Smooth muscle cell (in vitro differentiated cells): Measurements from ENCODE around the gene FLT3. TPM values are rescaled to one million over a fixed set of nuclear protein-coding genes. Genes with fewer than 3 reads are reported as not detected.

Source experiments
- DNase-seq: peaks from one replicate; lab custom pipeline; 2025; ENCODE audit not compliant: unreplicated experiment; lab: John Stamatoyannopoulos, UW
- H2AFZ ChIP-seq: fragments of 200-600 bp; sonication (generic); 2 replicates; pipeline ENCODE4 v1.6.0; 2016; ENCODE audit warnings: antibody characterized with exemption, low read depth, mild to moderate bottlenecking
- H3F3A ChIP-seq: fragments of 200-600 bp; sonication (generic); 2 replicates; pipeline ENCODE4 v1.6.0; 2017; ENCODE audit warnings: antibody characterized with exemption, low read depth
- H3K27ac ChIP-seq: fragments of 200-600 bp; sonication (generic); 2 replicates; pipeline ENCODE4 v1.5.1; 2016; ENCODE audit warnings: low read depth, mild to moderate bottlenecking
- H3K27me3 ChIP-seq: fragments of 200-600 bp; sonication (generic); 2 replicates; pipeline ENCODE4 v1.6.1; 2016; ENCODE audit warnings: low read depth, mild to moderate bottlenecking
- H3K36me3 ChIP-seq: fragments of 200-600 bp; sonication (generic); 2 replicates; pipeline ENCODE4 v1.5.1; 2016; ENCODE audit warnings: low read depth
- H3K4me1 ChIP-seq: fragments of 200-600 bp; sonication (generic); 2 replicates; pipeline ENCODE4 v1.5.1; 2016; ENCODE audit warnings: low read depth
- H3K4me2 ChIP-seq: fragments of 200-600 bp; sonication (generic); 2 replicates; pipeline ENCODE4 v1.6.0; 2016; ENCODE audit warnings: mild to moderate bottlenecking
- H3K4me3 ChIP-seq: fragments of 200-600 bp; sonication (generic); 2 replicates; pipeline ENCODE4 v1.5.1; 2016; ENCODE audit warnings: mild to moderate bottlenecking
- H3K79me2 ChIP-seq: fragments of 200-600 bp; sonication (generic); 2 replicates; pipeline ENCODE4 v1.6.0; 2016; ENCODE audit warnings: low read depth, mild to moderate bottlenecking
- H3K9ac ChIP-seq: fragments of 200-600 bp; sonication (generic); 2 replicates; pipeline ENCODE4 v1.6.0; 2016; ENCODE audit warnings: low read depth
- H3K9me3 ChIP-seq: fragments of 200-600 bp; sonication (generic); replicated peaks from 2 replicates; pipeline ENCODE4 v1.5.1; 2016; ENCODE audit warnings: low read depth
- H4K20me1 ChIP-seq: fragments of 200-600 bp; sonication (generic); 2 replicates; pipeline ENCODE4 v1.6.0; 2016; ENCODE audit warnings: low read depth
- WGBS: methylation state at CpG from one replicate; pipeline ENCODE4 v1.1.7; 2016; ENCODE audit warnings: low lambda C conversion rate; 5-methylcytosine and 5-hydroxymethylcytosine counted together
- polyA plus RNA-seq: library from polyadenylated mRNA; unstranded; fragments of >200 nt; fragmentation: Nextera tagmentation; extraction: Ambion mirVana; gene quantifications from 2 replicates; pipeline ENCODE4 v1.2.1, GENCODE V29; 2016
- total RNA-seq: library from RNA; depleted of rRNA; stranded (reverse); fragments of >200 nt; gene quantifications from 2 replicates; pipeline ENCODE4 v1.2.3, GENCODE V29; 2014
- TF ChIP-seq, protein P1 (sequence below): fragments of 200-600 bp; sonication (generic); IDR thresholded peaks from 2 replicates; pipeline ENCODE4 v1.5.1; 2017; ENCODE audit warnings: borderline replicate concordance, mild to moderate bottlenecking, antibody characterized with exemption; ENCODE audit not compliant: insufficient read depth, poor library complexity, severe bottlenecking

The FLT3 gene
- total and polyA plus RNA-seq, 2 experiments from 2014 or later: not detected

DNA sequence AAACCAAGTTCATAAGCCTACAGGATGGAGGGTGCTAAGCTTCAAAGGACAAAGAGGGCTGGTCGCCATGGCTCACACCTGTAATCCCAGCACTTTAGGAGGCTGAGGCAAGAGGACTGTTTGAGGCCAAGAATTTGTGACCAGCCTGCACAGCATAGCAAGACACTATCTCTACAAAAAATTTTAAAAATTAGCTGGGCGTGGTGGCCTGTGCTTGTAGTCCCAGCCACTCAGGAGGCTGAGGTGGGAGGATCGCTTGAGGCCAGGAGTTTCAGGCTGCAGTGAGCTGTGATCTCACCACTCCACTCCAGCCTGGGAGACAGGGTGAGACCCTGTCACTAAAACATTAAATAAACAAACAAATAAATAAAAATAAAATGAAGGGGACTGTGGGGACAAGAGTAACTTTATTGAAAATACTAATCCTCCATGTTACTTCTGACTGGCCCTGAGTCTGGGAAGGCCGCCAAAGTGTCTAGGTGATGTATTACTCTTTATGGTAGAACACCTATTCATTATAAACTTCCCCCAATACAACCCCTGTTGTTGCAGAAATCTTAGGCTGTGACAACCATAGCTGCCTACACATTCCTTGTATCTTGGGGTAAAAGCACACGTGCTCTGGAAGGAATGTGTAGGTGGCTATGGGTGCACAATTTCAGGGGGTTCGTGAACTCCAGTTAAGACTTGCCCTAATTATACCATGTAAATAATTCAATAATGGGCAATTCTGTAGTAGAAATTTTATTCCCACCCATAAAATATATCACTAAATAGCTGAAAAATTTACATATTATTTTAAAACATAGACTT, 97.3 kb downstream of the FLT3 start:
- WGBS: 91% methylated on average over 6 of the region's 6 CpGs
- Histone ChIP-seq H2AFZ (no peak overlapping the region), H3K36me3 (no peaks in the 10 kb centered on the region), H3K27me3 (no peaks in the 10 kb centered on the region), H3K4me3 (no peak overlapping the region), H3K27ac (no peak overlapping the region), H3K79me2 (no peaks in the 10 kb centered on the region), H4K20me1 (no peaks in the 10 kb centered on the region), H3K9me3 (no peaks in the 10 kb centered on the region), H3K9ac (no peak overlapping the region), H3K4me2 (no peak overlapping the region), H3K4me1 (no peaks in the 10 kb centered on the region), H3F3A (no peaks in the 10 kb centered on the region)
- no peak for DNase-seq
- TF ChIP-seq, protein P1, sequence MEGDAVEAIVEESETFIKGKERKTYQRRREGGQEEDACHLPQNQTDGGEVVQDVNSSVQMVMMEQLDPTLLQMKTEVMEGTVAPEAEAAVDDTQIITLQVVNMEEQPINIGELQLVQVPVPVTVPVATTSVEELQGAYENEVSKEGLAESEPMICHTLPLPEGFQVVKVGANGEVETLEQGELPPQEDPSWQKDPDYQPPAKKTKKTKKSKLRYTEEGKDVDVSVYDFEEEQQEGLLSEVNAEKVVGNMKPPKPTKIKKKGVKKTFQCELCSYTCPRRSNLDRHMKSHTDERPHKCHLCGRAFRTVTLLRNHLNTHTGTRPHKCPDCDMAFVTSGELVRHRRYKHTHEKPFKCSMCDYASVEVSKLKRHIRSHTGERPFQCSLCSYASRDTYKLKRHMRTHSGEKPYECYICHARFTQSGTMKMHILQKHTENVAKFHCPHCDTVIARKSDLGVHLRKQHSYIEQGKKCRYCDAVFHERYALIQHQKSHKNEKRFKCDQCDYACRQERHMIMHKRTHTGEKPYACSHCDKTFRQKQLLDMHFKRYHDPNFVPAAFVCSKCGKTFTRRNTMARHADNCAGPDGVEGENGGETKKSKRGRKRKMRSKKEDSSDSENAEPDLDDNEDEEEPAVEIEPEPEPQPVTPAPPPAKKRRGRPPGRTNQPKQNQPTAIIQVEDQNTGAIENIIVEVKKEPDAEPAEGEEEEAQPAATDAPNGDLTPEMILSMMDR: no peak

DNA sequence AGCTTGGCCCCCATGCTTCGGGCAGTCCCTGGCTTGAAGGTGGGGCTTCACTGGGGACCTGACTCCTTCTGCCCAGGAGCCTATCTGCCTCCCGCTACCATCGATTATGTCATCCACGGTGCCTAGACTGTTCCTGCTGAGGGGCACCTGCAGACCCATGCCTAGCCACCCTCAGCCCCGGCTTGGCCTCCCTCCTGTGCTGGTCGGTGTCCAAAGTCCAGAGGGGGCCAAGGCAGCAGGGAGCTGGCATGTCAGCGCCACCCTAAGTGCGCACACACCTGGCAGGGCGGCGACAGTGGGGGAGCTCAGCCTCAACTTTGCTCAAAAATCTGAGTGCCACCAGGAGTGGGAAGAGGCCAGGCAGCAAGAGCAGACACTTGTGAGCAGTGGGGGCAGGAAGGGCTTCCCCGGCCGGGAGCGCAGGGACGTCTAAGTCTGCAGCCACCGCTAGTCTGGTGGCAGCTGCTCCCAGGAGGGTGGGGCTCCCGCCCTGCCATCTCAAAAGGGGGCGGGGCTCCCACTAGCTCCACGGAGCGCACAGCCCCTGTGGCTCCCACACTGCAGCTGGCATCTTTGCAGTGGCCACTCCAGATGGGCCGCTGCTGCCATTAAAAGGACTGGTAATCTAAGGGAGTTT, 98.4 kb downstream of the FLT3 start:
- Histone ChIP-seq H3K9me3 (no peaks in the 10 kb centered on the region), H3F3A (no peaks in the 10 kb centered on the region), H3K79me2 (no peaks in the 10 kb centered on the region), H3K4me1 (no peaks in the 10 kb centered on the region), H3K4me3 (no peak overlapping the region), H4K20me1 (no peaks in the 10 kb centered on the region), H3K27ac (no peak overlapping the region), H3K27me3 (no peaks in the 10 kb centered on the region), H3K4me2 (no peak overlapping the region), H3K9ac (no peak overlapping the region), H2AFZ (no peak overlapping the region), H3K36me3 (no peaks in the 10 kb centered on the region)
- 85% methylated on average over 20 of the region's 20 CpGs for WGBS
- TF ChIP-seq, protein P1: no peak
- DNase-seq: no peak

DNA sequence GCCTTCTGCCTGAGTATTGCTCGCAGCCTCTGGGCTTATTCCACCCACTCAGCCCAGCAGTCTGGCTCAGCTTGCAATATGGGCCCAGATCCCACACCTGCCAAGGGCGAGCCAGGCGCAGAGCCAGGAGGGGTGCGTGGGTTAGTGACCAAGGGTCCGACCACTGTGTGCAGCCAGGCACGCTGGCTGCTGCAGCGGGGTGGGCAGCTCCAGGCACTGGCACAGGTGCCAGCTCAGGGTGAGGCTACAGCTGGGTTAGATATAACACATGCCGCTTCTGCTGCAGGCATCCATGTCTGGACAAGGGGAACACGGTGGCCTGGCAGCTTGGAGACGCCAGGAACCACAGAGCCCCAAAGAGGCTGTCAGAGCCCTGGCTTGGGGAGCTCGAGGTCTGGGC, 99.3 kb downstream of the FLT3 start:
- H3K9ac ChIP-seq: no peak overlapping the region
- H3K4me3 ChIP-seq: no peak overlapping the region
- no peak overlapping the region for H3K27ac ChIP-seq
- H2AFZ ChIP-seq: no peak overlapping the region
- no peaks in the 10 kb centered on the region for H3K9me3 ChIP-seq
- no peak overlapping the region for H3K4me2 ChIP-seq
- H3K27me3 ChIP-seq: no peaks in the 10 kb centered on the region
- H3K4me1 ChIP-seq: no peaks in the 10 kb centered on the region
- no peaks in the 10 kb centered on the region for H3K79me2 ChIP-seq
- no peaks in the 10 kb centered on the region for H4K20me1 ChIP-seq
- no peaks in the 10 kb centered on the region for H3K36me3 ChIP-seq
- TF ChIP-seq, protein P1: no peak
- 87% methylated on average over 11 of the region's 11 CpGs for WGBS
- H3F3A ChIP-seq: no peaks in the 10 kb centered on the region
- no peak for DNase-seq
